T-helper 1 cell treated with Interleukin-12 subunit alpha and Interleukin-12 subunit beta and Interleukin-4 antibody, amounts not matched to agents 30 ng/mL and 1 ng/mL, for 36 hours (primary cell): Measurements from ENCODE around the gene KNTC1. TPM values are rescaled to one million over a fixed set of nuclear protein-coding genes. Genes with fewer than 3 reads are reported as not detected.
"Not testable (repeated sequence)": the region's sequence is repeated elsewhere in the genome, so short reads cannot be mapped to it uniquely, and the experiment has no call there.

ENCODE experiments used
- intact Hi-C: fragments of 100-400 bp; cut with micrococcal nuclease; formaldehyde crosslinking; loops from one replicate; pipeline ENCODE4 v1.15.1; 2024
- total RNA-seq: library from RNA; stranded (reverse); gene quantifications from 2 replicates; pipeline ENCODE4 v1.2.3, GENCODE V29; 2022

KNTC1 gene
- 99.7 and 101 TPM in 2 replicates for total RNA-seq

- intact Hi-C loops = loop anchor here (1.0 to 5.0 kb wide), 20 partner anchors 26 to 1230 kb away; partner anchors contain the start of genes ABCB9, CAMKK2, CLIP1 and DENR
These were observed at the start of gene KNTC1, which contains the start of gene RSRC2 for GRCh38 chr12:122526683-122527477. TSS of gene KNTC1 (plus strand) at chr12:122527249. CDS start at chr12:122530064, 2,815 bp downstream. TSS of gene RSRC2 (minus strand) at chr12:122526936. CDS start at chr12:122526853, 83 bp downstream.

GRCh38 chr12:122480753-122481152 lies 46.3 kb upstream of the KNTC1 start:
- intact Hi-C loops = no loop called here

- intact Hi-C loops = no loop called here
These were observed 45.2 kb upstream of the KNTC1 start for GRCh38 chr12:122481861-122482260.

- intact Hi-C loops = no loop called here
These were observed 43.1 kb upstream of the KNTC1 start for GRCh38 chr12:122483969-122484368.

- intact Hi-C loops = not testable (repeated sequence)
These were observed 42.7 kb upstream of the KNTC1 start for GRCh38 chr12:122484385-122484784.

- intact Hi-C loops = not testable (repeated sequence)
These were observed 40.7 kb upstream of the KNTC1 start for GRCh38 chr12:122486360-122486759.

GRCh38 chr12:122486805-122487426 lies 40.1 kb upstream of the KNTC1 start:
- intact Hi-C loops = no loop called here

- intact Hi-C loops = not testable (repeated sequence)
These were observed 39.2 kb upstream of the KNTC1 start for GRCh38 chr12:122487807-122488206.

GRCh38 chr12:122489038-122489437 lies 38.0 kb upstream of the KNTC1 start:
- intact Hi-C loops = no loop called here

- intact Hi-C loops = no loop called here
These were observed 35.1 kb upstream of the KNTC1 start for GRCh38 chr12:122491991-122492390.

- intact Hi-C loops = not testable (repeated sequence)
These were observed 33.8 kb upstream of the KNTC1 start for GRCh38 chr12:122493222-122493621.

- intact Hi-C loops = no loop called here
These were observed 31.8 kb upstream of the KNTC1 start for GRCh38 chr12:122495258-122495657.

GRCh38 chr12:122499991-122500684 lies 26.9 kb upstream of the KNTC1 start:
- intact Hi-C loops = loop anchor here (1.0 to 5.0 kb wide), 7 partner anchors 47 to 698 kb away; partner anchors contain the start of genes ABCB9, CCDC62 and SETD1B

GRCh38 chr12:122500685-122501488 lies 26.2 kb upstream of the KNTC1 start, which contains the start of gene ZCCHC8:
TSS of gene ZCCHC8 (minus strand) at chr12:122500932. CDS start at chr12:122500840, 92 bp downstream.
- intact Hi-C loops = loop anchor here (1.0 to 5.0 kb wide), 13 partner anchors 26 to 732 kb away; partner anchors contain the start of genes ABCB9, CCDC62, DENR and DIABLO

GRCh38 chr12:122501489-122501989 lies 25.5 kb upstream of the KNTC1 start:
- intact Hi-C loops = loop anchor here (1.0 to 5.0 kb wide), 9 partner anchors 26 to 732 kb away; partner anchors contain the start of genes ABCB9, CCDC62, DENR and DIABLO

- intact Hi-C loops = loop anchor here (5.0 kb wide), 2 partner anchors 269 to 701 kb away; partner anchors contain the start of genes CCDC62 and SETD1B
These were observed 23.8 kb upstream of the KNTC1 start for GRCh38 chr12:122503147-122503751.

GRCh38 chr12:122503783-122504590 lies 23.1 kb upstream of the KNTC1 start:
- intact Hi-C loops = loop anchor here (5.0 kb wide), 2 partner anchors 268 to 702 kb away; partner anchors contain the start of genes CCDC62 and SETD1B

- intact Hi-C loops = no loop called here
These were observed 21.5 kb upstream of the KNTC1 start for GRCh38 chr12:122505419-122506051.
